Neural crest cell (in vitro differentiated cells): ENCODE results near the gene CCDC70. TPM values are rescaled to one million over a fixed set of nuclear protein-coding genes. Genes with fewer than 3 reads are reported as not detected.

Experiments used
- DNase-seq: peaks from one replicate; pipeline ENCODE4 v3.0.0; 2021; ENCODE audit warnings: low read depth, mixed read lengths, low spot score
- H3K27ac Mint-ChIP-seq: one replicate; pipeline ENCODE4 v1.8.0; 2021; ENCODE audit warnings: mild to moderate bottlenecking, mixed read lengths; ENCODE audit not compliant: unreplicated experiment
- H3K27me3 Mint-ChIP-seq: 2 replicates; pipeline ENCODE4 v1.8.0; 2021; ENCODE audit warnings: low read depth, mild to moderate bottlenecking, mixed read lengths
- H3K36me3 Mint-ChIP-seq: 2 replicates; pipeline ENCODE4 v1.8.0; 2021; ENCODE audit warnings: low read depth, mild to moderate bottlenecking, mixed read lengths
- H3K4me1 Mint-ChIP-seq: 2 replicates; pipeline ENCODE4 v1.8.0; 2021; ENCODE audit warnings: mixed read lengths
- H3K4me3 Mint-ChIP-seq: one replicate; pipeline ENCODE4 v1.8.0; 2021; ENCODE audit warnings: mild to moderate bottlenecking, mixed read lengths
- H3K9me3 Mint-ChIP-seq: 2 replicates; pipeline ENCODE4 v1.8.0; 2021; ENCODE audit warnings: mixed read lengths
- CTCF ChIP-seq: fragments of 200-600 bp; sonication (generic); conservative IDR thresholded peaks from 2 replicates; pipeline ENCODE4 v1.5.0; 2021; ENCODE audit warnings: antibody characterized with exemption, mild to moderate bottlenecking
- total RNA-seq: library from RNA; stranded (reverse); gene quantifications from 2 replicates; pipeline ENCODE4 v1.2.1, GENCODE V29; 2021

Gene CCDC70
- total RNA-seq, 1 donor from 2014 or later: not detected

- H3K4me1 Mint-ChIP-seq: no peaks in the 10 kb centered on the region
- no peak overlapping the region for H3K4me3 Mint-ChIP-seq
- H3K27ac Mint-ChIP-seq: no peak overlapping the region
- DNase-seq: no peak
- H3K27me3 Mint-ChIP-seq: no peaks in the 10 kb centered on the region
- no peaks in the 10 kb centered on the region for H3K36me3 Mint-ChIP-seq
- no peak for TF ChIP-seq CTCF
- no peaks in the 10 kb centered on the region for H3K9me3 Mint-ChIP-seq
Measured at GRCh38 chr13:51831519-51831918, 30.2 kb upstream of the CCDC70 start.

GRCh38 chr13:51832471-51833152 lies 29.2 kb upstream of the CCDC70 start:
- Mint-ChIP-seq H3K27me3 (no peaks in the 10 kb centered on the region), H3K9me3 (no peaks in the 10 kb centered on the region), H3K36me3 (no peaks in the 10 kb centered on the region), H3K4me3 (no peak overlapping the region), H3K27ac (peak overlapping the region; percentile 14), H3K4me1 (no peaks in the 10 kb centered on the region)
- DNase-seq: no peak
- peak; percentile 39 for TF ChIP-seq CTCF

- H3K27ac Mint-ChIP-seq: no peak overlapping the region
- no peaks in the 10 kb centered on the region for H3K36me3 Mint-ChIP-seq
- H3K27me3 Mint-ChIP-seq: no peaks in the 10 kb centered on the region
- H3K9me3 Mint-ChIP-seq: no peaks in the 10 kb centered on the region
- no peak overlapping the region for H3K4me3 Mint-ChIP-seq
- DNase-seq: no peak
- H3K4me1 Mint-ChIP-seq: no peaks in the 10 kb centered on the region
- no peak for TF ChIP-seq CTCF
Measured at GRCh38 chr13:51833980-51834379, 27.8 kb upstream of the CCDC70 start.

- Mint-ChIP-seq H3K9me3 (no peaks in the 10 kb centered on the region), H3K27ac (no peak overlapping the region), H3K36me3 (no peaks in the 10 kb centered on the region), H3K4me3 (no peak overlapping the region), H3K27me3 (no peaks in the 10 kb centered on the region), H3K4me1 (no peaks in the 10 kb centered on the region)
- no peak for DNase-seq
- no peak for TF ChIP-seq CTCF
Measured at GRCh38 chr13:51834581-51835171, 27.1 kb upstream of the CCDC70 start.

- no peaks in the 10 kb centered on the region for H3K9me3 Mint-ChIP-seq
- H3K27ac Mint-ChIP-seq: no peak overlapping the region
- no peak overlapping the region for H3K4me3 Mint-ChIP-seq
- H3K4me1 Mint-ChIP-seq: no peaks in the 10 kb centered on the region
- TF ChIP-seq CTCF: no peak
- no peak for DNase-seq
- H3K27me3 Mint-ChIP-seq: no peaks in the 10 kb centered on the region
- H3K36me3 Mint-ChIP-seq: no peaks in the 10 kb centered on the region
Measured at GRCh38 chr13:51837016-51837415, 24.8 kb upstream of the CCDC70 start.
